H9 (cell line): Measurements from ENCODE around the gene MYO5B. TPM values are rescaled to one million over a fixed set of nuclear protein-coding genes. Genes with fewer than 3 reads are reported as not detected.

Experiments
- DNase-seq: peaks from one replicate; pipeline ENCODE4 v3.0.0-alpha.2; 2017
- H2AFZ ChIP-seq: one replicate; pipeline ENCODE4 v1.6.1; 2013; ENCODE audit warnings: mild to moderate bottlenecking, low read length, control low read depth, moderate library complexity
- H2AK5ac ChIP-seq: 2 replicates; pipeline ENCODE4 v1.6.1; 2013; ENCODE audit warnings: low read length, control low read depth, mixed read lengths; ENCODE audit not compliant: insufficient read length
- H2BK120ac ChIP-seq: one replicate; pipeline ENCODE4 v1.6.1; 2013; ENCODE audit warnings: low read depth, mild to moderate bottlenecking, low read length, control low read depth, inconsistent platforms; ENCODE audit not compliant: poor library complexity, severe bottlenecking
- H2BK12ac ChIP-seq: 2 replicates; pipeline ENCODE4 v1.6.1; 2013; ENCODE audit warnings: low read length, control low read depth, mixed read lengths, low read depth; ENCODE audit not compliant: insufficient read length
- H2BK15ac ChIP-seq: 2 replicates; pipeline ENCODE4 v1.6.1; 2013; ENCODE audit warnings: low read depth, low read length, control low read depth
- H2BK20ac ChIP-seq: one replicate; pipeline ENCODE4 v1.6.1; 2013; ENCODE audit warnings: low read depth, mild to moderate bottlenecking, low read length, control low read depth, inconsistent platforms; ENCODE audit not compliant: poor library complexity, severe bottlenecking
- H2BK5ac ChIP-seq: 2 replicates; pipeline ENCODE4 v1.6.1; 2013; ENCODE audit warnings: low read length, control low read depth, mixed read lengths; ENCODE audit not compliant: insufficient read length
- H3K14ac ChIP-seq: 2 replicates; pipeline ENCODE4 v1.6.1; 2013; ENCODE audit warnings: low read length, control low read depth; ENCODE audit not compliant: insufficient read depth
- H3K18ac ChIP-seq: 2 replicates; pipeline ENCODE4 v1.6.1; 2013; ENCODE audit warnings: low read depth, mild to moderate bottlenecking, mixed read lengths, low read length, control low read depth; ENCODE audit not compliant: insufficient read length
- H3K23ac ChIP-seq: 2 replicates; pipeline ENCODE4 v1.6.1; 2013; ENCODE audit warnings: low read length, control low read depth, mixed read lengths, low read depth; ENCODE audit not compliant: insufficient read length
- H3K23me2 ChIP-seq: 2 replicates; pipeline ENCODE4 v1.6.1; 2013; ENCODE audit warnings: low read depth, mild to moderate bottlenecking, mixed read lengths, low read length, control low read depth; ENCODE audit not compliant: insufficient read length, poor library complexity, severe bottlenecking
- H3K27ac ChIP-seq: 2 replicates; pipeline ENCODE4 v1.5.1; 2013; ENCODE audit warnings: low read length, control low read depth, mixed read lengths, low read depth; ENCODE audit not compliant: insufficient read length
- H3K27me3 ChIP-seq: 2 replicates; pipeline ENCODE4 v1.6.1; 2013; ENCODE audit warnings: low read length, control low read depth, inconsistent platforms; ENCODE audit not compliant: insufficient read depth
- H3K4ac ChIP-seq: 2 replicates; pipeline ENCODE4 v1.6.1; 2013; ENCODE audit warnings: low read depth, mild to moderate bottlenecking, control low read depth, inconsistent platforms, low read length, moderate library complexity
- H3K4me1 ChIP-seq: 2 replicates; pipeline ENCODE4 v1.6.1; 2013; ENCODE audit warnings: low read length, control low read depth, inconsistent platforms; ENCODE audit not compliant: insufficient read depth
- H3K4me2 ChIP-seq: 2 replicates; pipeline ENCODE4 v1.6.1; 2013; ENCODE audit warnings: low read length, control low read depth, mixed read lengths; ENCODE audit not compliant: insufficient read length, insufficient read depth
- H3K56ac ChIP-seq: 2 replicates; pipeline ENCODE4 v1.6.1; 2013; ENCODE audit warnings: low read depth, mild to moderate bottlenecking, mixed read lengths, low read length, control low read depth; ENCODE audit not compliant: insufficient read length
- H3K79me1 ChIP-seq: 2 replicates; pipeline ENCODE4 v1.6.1; 2013; ENCODE audit warnings: low read depth, mild to moderate bottlenecking, moderate library complexity, low read length, control low read depth, inconsistent platforms; ENCODE audit not compliant: insufficient read depth, poor library complexity, severe bottlenecking
- H3K79me2 ChIP-seq: 2 replicates; pipeline ENCODE4 v1.6.1; 2013; ENCODE audit warnings: low read length, control low read depth, inconsistent platforms; ENCODE audit not compliant: insufficient read depth
- H3K9ac ChIP-seq: 2 replicates; pipeline ENCODE4 v1.6.1; 2013; ENCODE audit warnings: low read length, control low read depth, mixed read lengths; ENCODE audit not compliant: insufficient read length; ENCODE audit errors: extremely low read depth
- H3K9me3 ChIP-seq: one replicate; pipeline ENCODE4 v1.6.1; 2013; ENCODE audit warnings: low read depth, low read length, inconsistent platforms; ENCODE audit not compliant: control insufficient read depth
- H3T11ph ChIP-seq: one replicate; pipeline ENCODE4 v1.6.1; 2013; ENCODE audit warnings: mild to moderate bottlenecking, low read length, control low read depth, inconsistent platforms
- H4K20me1 ChIP-seq: one replicate; pipeline ENCODE4 v1.6.1; 2013; ENCODE audit not compliant: control insufficient read depth, insufficient read length, insufficient read depth
- H4K5ac ChIP-seq: 2 replicates; pipeline ENCODE4 v1.6.1; 2013; ENCODE audit warnings: low read depth, mild to moderate bottlenecking, mixed read lengths, low read length, control low read depth; ENCODE audit not compliant: insufficient read length
- H4K8ac ChIP-seq: replicated peaks from 2 replicates; pipeline ENCODE4 v1.6.1; 2013; ENCODE audit warnings: low read length, control low read depth, mixed read lengths, low read depth; ENCODE audit not compliant: insufficient read length
- H4K91ac ChIP-seq: 2 replicates; pipeline ENCODE4 v1.6.1; 2013; ENCODE audit warnings: low read depth, mild to moderate bottlenecking, moderate library complexity, mixed read lengths, low read length, control low read depth; ENCODE audit not compliant: insufficient read length
- H3K27ac Mint-ChIP-seq, 3 experiments: 2 replicates in 2 of 3; 3 replicates in 1 of 3; pipeline ENCODE4 v1.8.0; 2020 to 2021; ENCODE audit warnings: mixed read lengths in 3 of 3, mild to moderate bottlenecking in 1 of 3, moderate library complexity in 1 of 3
- H3K27me3 Mint-ChIP-seq: 2 replicates; pipeline ENCODE4 v1.8.0; 2021; ENCODE audit warnings: low read depth, mild to moderate bottlenecking, moderate library complexity, mixed read lengths
- H3K36me3 Mint-ChIP-seq, 3 experiments: 2 replicates in 2 of 3; 3 replicates in 1 of 3; pipeline ENCODE4 v1.8.0; 2020 to 2021; ENCODE audit warnings: low read depth in 3 of 3, mixed read lengths in 3 of 3; ENCODE audit not compliant: insufficient read depth in 1 of 3
- H3K4me1 Mint-ChIP-seq, 2 experiments: 2 replicates each; pipeline ENCODE4 v1.8.0; 2020; ENCODE audit warnings: mixed read lengths in 2 of 2
- H3K4me3 Mint-ChIP-seq, 2 experiments: 2 replicates in 1 of 2; 3 replicates in 1 of 2; pipeline ENCODE4 v1.8.0; 2020 to 2021; ENCODE audit warnings: mild to moderate bottlenecking in 2 of 2, mixed read lengths in 2 of 2, moderate library complexity in 1 of 2
- H3K9me3 Mint-ChIP-seq, 2 experiments: 2 replicates in 1 of 2; 3 replicates in 1 of 2; pipeline ENCODE4 v1.8.0; 2020; ENCODE audit warnings: mild to moderate bottlenecking in 2 of 2, mixed read lengths in 2 of 2, moderate library complexity in 1 of 2
- WGBS: extraction: QIAGEN DNeasy Blood & Tissue Kit; methylation state at CpG from one replicate; pipeline ENCODE4 v1.1.7; 2013; ENCODE audit warnings: missing lambda C conversion rate, low lambda C conversion rate, mixed read lengths; ENCODE audit not compliant: insufficient read length; ENCODE audit errors: extremely low coverage; 5-methylcytosine and 5-hydroxymethylcytosine counted together
- total RNA-seq: library from RNA; stranded (reverse); gene quantifications from 2 replicates; pipeline ENCODE4 v1.2.1, GENCODE V29; 2021
- TF ChIP-seq, protein P1 (sequence below): fragments of 200-600 bp; sonication (generic); conservative IDR thresholded peaks from 3 replicates; pipeline ENCODE4 v1.8.0; 2021; ENCODE audit warnings: antibody characterized with exemption, mild to moderate bottlenecking

MYO5B gene
- total RNA-seq, 1 experiment from 2014 or later, result 9.3 TPM

DNA sequence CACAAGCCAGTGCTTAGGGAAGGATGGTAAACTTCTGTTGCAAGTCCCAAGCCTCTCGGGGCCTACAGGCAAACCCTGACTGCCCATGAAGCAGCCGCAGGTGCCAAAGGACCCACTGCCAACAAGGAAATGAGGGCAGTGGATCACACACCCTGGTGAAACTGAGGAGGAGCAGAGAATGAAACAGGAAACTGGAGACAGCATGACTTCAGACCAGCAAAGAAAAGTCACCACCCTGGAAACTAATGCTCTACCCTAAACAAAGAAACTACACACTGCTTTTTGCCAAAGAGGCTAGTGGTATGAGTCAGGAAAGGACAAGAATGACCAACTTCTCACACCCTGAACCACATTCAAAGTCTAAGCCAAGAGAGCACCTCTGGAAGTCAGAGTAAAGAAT, 97.2 kb downstream of the MYO5B start:
- Histone ChIP-seq H4K20me1 (no peaks in the 10 kb centered on the region), H3K18ac (no peak overlapping the region), H2BK20ac (no peak overlapping the region), H3K9me3 (no peaks in the 10 kb centered on the region), H3K79me1 (no peaks in the 10 kb centered on the region), H2BK15ac (no peak overlapping the region), H2BK5ac (no peak overlapping the region), H3K4me2 (no peak overlapping the region), H4K8ac (no peak overlapping the region), H3K27me3 (no peaks in the 10 kb centered on the region), H4K91ac (no peak overlapping the region), H3K56ac (no peak overlapping the region), H2BK120ac (no peak overlapping the region), H3T11ph (no peak overlapping the region), H3K4me1 (no peaks in the 10 kb centered on the region; the same call in 1 of the 2 replicates), H3K4ac (no peak overlapping the region), H2AFZ (no peak overlapping the region), H3K9ac (no peak overlapping the region), H3K79me2 (no peaks in the 10 kb centered on the region), H4K5ac (no peak overlapping the region), H3K23me2 (no peaks in the 10 kb centered on the region), H3K23ac (no peak overlapping the region), H2AK5ac (no peak overlapping the region), H3K27ac (no peak overlapping the region), H3K14ac (no peak overlapping the region), H2BK12ac (no peak overlapping the region)
- H3K36me3 Mint-ChIP-seq, result no peaks in the 10 kb centered on the region; a peak in 1 of 7 replicates
- H3K9me3 Mint-ChIP-seq, result no peaks in the 10 kb centered on the region
- no peak overlapping the region; a peak in 1 of 7 replicates for H3K27ac Mint-ChIP-seq
- TF ChIP-seq, protein P1, sequence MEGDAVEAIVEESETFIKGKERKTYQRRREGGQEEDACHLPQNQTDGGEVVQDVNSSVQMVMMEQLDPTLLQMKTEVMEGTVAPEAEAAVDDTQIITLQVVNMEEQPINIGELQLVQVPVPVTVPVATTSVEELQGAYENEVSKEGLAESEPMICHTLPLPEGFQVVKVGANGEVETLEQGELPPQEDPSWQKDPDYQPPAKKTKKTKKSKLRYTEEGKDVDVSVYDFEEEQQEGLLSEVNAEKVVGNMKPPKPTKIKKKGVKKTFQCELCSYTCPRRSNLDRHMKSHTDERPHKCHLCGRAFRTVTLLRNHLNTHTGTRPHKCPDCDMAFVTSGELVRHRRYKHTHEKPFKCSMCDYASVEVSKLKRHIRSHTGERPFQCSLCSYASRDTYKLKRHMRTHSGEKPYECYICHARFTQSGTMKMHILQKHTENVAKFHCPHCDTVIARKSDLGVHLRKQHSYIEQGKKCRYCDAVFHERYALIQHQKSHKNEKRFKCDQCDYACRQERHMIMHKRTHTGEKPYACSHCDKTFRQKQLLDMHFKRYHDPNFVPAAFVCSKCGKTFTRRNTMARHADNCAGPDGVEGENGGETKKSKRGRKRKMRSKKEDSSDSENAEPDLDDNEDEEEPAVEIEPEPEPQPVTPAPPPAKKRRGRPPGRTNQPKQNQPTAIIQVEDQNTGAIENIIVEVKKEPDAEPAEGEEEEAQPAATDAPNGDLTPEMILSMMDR, result no peak
- DNase-seq, result no peak
- no CpG with 5 or more reads among the region's 2 CpGs for WGBS
- peaks cover 17% of the 10 kb centered on the region for H3K27me3 Mint-ChIP-seq
- H3K4me1 Mint-ChIP-seq, result peaks cover 19 to 31% of the 10 kb centered on the region in 2 experiments
- no peak overlapping the region for H3K4me3 Mint-ChIP-seq
